LoVo (cell line): Measurements from ENCODE around the gene PRLH.
"Not testable (repeated sequence)": the region's sequence is repeated elsewhere in the genome, so short reads cannot be mapped to it uniquely, and the experiment has no call there.

Source experiments
- DNase-seq: peaks from one replicate; pipeline ENCODE4 v3.0.0-alpha.2; 2016; ENCODE audit warnings: low spot score

The PRLH gene

GRCh38 chr2:237601453-237602116 lies 35.2 kb downstream of the PRLH start:
- no peak for DNase-seq

GRCh38 chr2:237602409-237602808 lies 36.0 kb downstream of the PRLH start:
- DNase-seq, result no peak

- DNase-seq, result no peak
Observed at GRCh38 chr2:237603049-237603717, 36.8 kb downstream of the PRLH start.

- DNase-seq, result no peak
Observed at GRCh38 chr2:237603718-237604362, 37.5 kb downstream of the PRLH start.

GRCh38 chr2:237604391-237604790 lies 38.0 kb downstream of the PRLH start:
- DNase-seq, result no peak

GRCh38 chr2:237604960-237605359 lies 38.6 kb downstream of the PRLH start:
- no peak for DNase-seq

- DNase-seq, result not testable (repeated sequence)
Observed at GRCh38 chr2:237606522-237606921, 40.1 kb downstream of the PRLH start.

- DNase-seq, result no peak
Observed at GRCh38 chr2:237612527-237613357, 46.4 kb downstream of the PRLH start.

- no peak for DNase-seq
Observed at GRCh38 chr2:237613679-237614078, 47.3 kb downstream of the PRLH start.

- DNase-seq, result peak; percentile 10
Observed at GRCh38 chr2:237614151-237614720, 47.9 kb downstream of the PRLH start.

- DNase-seq, result no peak
Observed at GRCh38 chr2:237615631-237616249, 49.4 kb downstream of the PRLH start.

GRCh38 chr2:237616373-237616733 lies 50.0 kb downstream of the PRLH start:
- DNase-seq, result no peak
